Hypothalamus (tissue), 51 donors: ENCODE measurements around the gene CCDC85A.
"Not testable (repeated sequence)": the region's sequence is repeated elsewhere in the genome, so short reads cannot be mapped to it uniquely, and the experiment has no call there.

ENCODE experiments used
- DNase-seq, 51 donors: peaks; one replicate each; lab custom pipeline; 2025; lab: John Stamatoyannopoulos, UW

CCDC85A gene

GRCh38 chr2:56183643-56184499 lies at the start of gene CCDC85A:
Gene CCDC85A (plus strand): TSS chr2:56183990. CDS start chr2:56184625, 635 bp downstream.
- peak; percentile 21 to 89 (median 73) for DNase-seq

GRCh38 chr2:56134861-56135260 lies 48.9 kb upstream of the CCDC85A start:
- DNase-seq = no peak

- DNase-seq = not testable (repeated sequence)
These were observed 41.2 kb upstream of the CCDC85A start for GRCh38 chr2:56142497-56143061.

- no peak for DNase-seq
These were observed 35.9 kb upstream of the CCDC85A start for GRCh38 chr2:56147907-56148306.

GRCh38 chr2:56148825-56149224 lies 35.0 kb upstream of the CCDC85A start:
- DNase-seq = no peak

GRCh38 chr2:56151841-56152240 lies 31.9 kb upstream of the CCDC85A start:
- DNase-seq = no peak

GRCh38 chr2:56155188-56155587 lies 28.6 kb upstream of the CCDC85A start:
- DNase-seq = no peak

- DNase-seq = not testable (repeated sequence)
These were observed 23.9 kb upstream of the CCDC85A start for GRCh38 chr2:56159875-56160274.

- DNase-seq = peak in 1 of 51 donors; percentile 3
These were observed 15.9 kb upstream of the CCDC85A start for GRCh38 chr2:56167616-56168562.

GRCh38 chr2:56169521-56169920 lies 14.3 kb upstream of the CCDC85A start:
- DNase-seq = no peak

GRCh38 chr2:56170504-56170903 lies 13.3 kb upstream of the CCDC85A start:
- DNase-seq = no peak

- no peak for DNase-seq
These were observed 12.8 kb upstream of the CCDC85A start for GRCh38 chr2:56170988-56171387.

GRCh38 chr2:56175779-56176178 lies 8.0 kb upstream of the CCDC85A start:
- no peak for DNase-seq

GRCh38 chr2:56177420-56178220 lies 6.2 kb upstream of the CCDC85A start:
- no peak for DNase-seq

GRCh38 chr2:56179931-56180330 lies 3.9 kb upstream of the CCDC85A start:
- DNase-seq = no peak

GRCh38 chr2:56182420-56182819 lies 1.4 kb upstream of the CCDC85A start:
- no peak for DNase-seq

GRCh38 chr2:56184500-56185011 lies 766 bp downstream of the CCDC85A start:
- DNase-seq = peak in 3 of 51 donors; percentile 7 to 34 (median 15)

GRCh38 chr2:56185101-56185581 lies 1.4 kb downstream of the CCDC85A start:
- DNase-seq = peak in 33 of 51 donors; percentile 4 to 59 (median 21)

GRCh38 chr2:56185582-56186046 lies 1.8 kb downstream of the CCDC85A start:
- peak in 9 of 51 donors; percentile 4 to 28 (median 11) for DNase-seq
